HG03565 (cell line): ENCODE measurements around the gene HERC6.
"Not testable (repeated sequence)": the region's sequence is repeated elsewhere in the genome, so short reads cannot be mapped to it uniquely, and the experiment has no call there.

ENCODE experiments used
- ATAC-seq: cut with Tn5 transposase; IDR thresholded peaks from one replicate; pipeline ENCODE4 v1.9.1; 2021; ENCODE audit warnings: mild to moderate bottlenecking, moderate library complexity; ENCODE audit not compliant: unreplicated experiment

HERC6 gene

GRCh38 chr4:88382621-88383020 lies 4.0 kb downstream of the HERC6 start:
- peak; percentile 30 for ATAC-seq

- ATAC-seq, result no peak
These were observed 11.5 kb downstream of the HERC6 start for GRCh38 chr4:88390128-88390527.

GRCh38 chr4:88391703-88392102 lies 13.1 kb downstream of the HERC6 start:
- no peak for ATAC-seq

- ATAC-seq, result no peak
These were observed 18.0 kb downstream of the HERC6 start for GRCh38 chr4:88396681-88397080.

GRCh38 chr4:88398381-88398780 lies 19.7 kb downstream of the HERC6 start:
- no peak for ATAC-seq

GRCh38 chr4:88409206-88409605 lies 30.6 kb downstream of the HERC6 start:
- no peak for ATAC-seq

GRCh38 chr4:88409789-88410188 lies 31.1 kb downstream of the HERC6 start:
- no peak for ATAC-seq

GRCh38 chr4:88411491-88412096 lies 32.9 kb downstream of the HERC6 start:
- no peak for ATAC-seq

GRCh38 chr4:88413801-88414200 lies 35.1 kb downstream of the HERC6 start:
- ATAC-seq, result no peak

GRCh38 chr4:88414755-88415154 lies 36.1 kb downstream of the HERC6 start:
- ATAC-seq, result no peak

GRCh38 chr4:88415982-88416381 lies 37.3 kb downstream of the HERC6 start:
- ATAC-seq, result no peak

- ATAC-seq, result no peak
These were observed 39.8 kb downstream of the HERC6 start for GRCh38 chr4:88418411-88418810.

GRCh38 chr4:88419874-88420273 lies 41.2 kb downstream of the HERC6 start:
- ATAC-seq, result no peak

GRCh38 chr4:88420844-88421243 lies 42.2 kb downstream of the HERC6 start:
- no peak for ATAC-seq

- no peak for ATAC-seq
These were observed 43.8 kb downstream of the HERC6 start for GRCh38 chr4:88422403-88422802.

- ATAC-seq, result no peak
These were observed 50.7 kb downstream of the HERC6 start for GRCh38 chr4:88429401-88429800.

- no peak for ATAC-seq
These were observed 57.5 kb downstream of the HERC6 start for GRCh38 chr4:88435987-88436693.

- not testable (repeated sequence) for ATAC-seq
These were observed 59.2 kb downstream of the HERC6 start for GRCh38 chr4:88437873-88438272.

- no peak for ATAC-seq
These were observed 60.6 kb downstream of the HERC6 start for GRCh38 chr4:88439161-88439760.

- ATAC-seq, result no peak
These were observed 61.5 kb downstream of the HERC6 start for GRCh38 chr4:88440146-88440545.

GRCh38 chr4:88441696-88442095 lies 63.0 kb downstream of the HERC6 start:
- ATAC-seq, result no peak

- no peak for ATAC-seq
These were observed 64.1 kb downstream of the HERC6 start for GRCh38 chr4:88442689-88443191.
